Smooth muscle cell (in vitro differentiated cells): ENCODE data around the gene GFI1. TPM values are rescaled to one million over a fixed set of nuclear protein-coding genes. Genes with fewer than 3 reads are reported as not detected.

ENCODE experiments used
- DNase-seq: peaks from one replicate; lab custom pipeline; 2025; ENCODE audit not compliant: unreplicated experiment; lab: John Stamatoyannopoulos, UW
- H2AFZ ChIP-seq: fragments of 200-600 bp; sonication (generic); 2 replicates; pipeline ENCODE4 v1.6.0; 2016; ENCODE audit warnings: antibody characterized with exemption, low read depth, mild to moderate bottlenecking
- H3F3A ChIP-seq: fragments of 200-600 bp; sonication (generic); 2 replicates; pipeline ENCODE4 v1.6.0; 2017; ENCODE audit warnings: antibody characterized with exemption, low read depth
- H3K27ac ChIP-seq: fragments of 200-600 bp; sonication (generic); 2 replicates; pipeline ENCODE4 v1.5.1; 2016; ENCODE audit warnings: low read depth, mild to moderate bottlenecking
- H3K27me3 ChIP-seq: fragments of 200-600 bp; sonication (generic); 2 replicates; pipeline ENCODE4 v1.6.1; 2016; ENCODE audit warnings: low read depth, mild to moderate bottlenecking
- H3K36me3 ChIP-seq: fragments of 200-600 bp; sonication (generic); 2 replicates; pipeline ENCODE4 v1.5.1; 2016; ENCODE audit warnings: low read depth
- H3K4me1 ChIP-seq: fragments of 200-600 bp; sonication (generic); 2 replicates; pipeline ENCODE4 v1.5.1; 2016; ENCODE audit warnings: low read depth
- H3K4me2 ChIP-seq: fragments of 200-600 bp; sonication (generic); 2 replicates; pipeline ENCODE4 v1.6.0; 2016; ENCODE audit warnings: mild to moderate bottlenecking
- H3K4me3 ChIP-seq: fragments of 200-600 bp; sonication (generic); 2 replicates; pipeline ENCODE4 v1.5.1; 2016; ENCODE audit warnings: mild to moderate bottlenecking
- H3K79me2 ChIP-seq: fragments of 200-600 bp; sonication (generic); 2 replicates; pipeline ENCODE4 v1.6.0; 2016; ENCODE audit warnings: low read depth, mild to moderate bottlenecking
- H3K9ac ChIP-seq: fragments of 200-600 bp; sonication (generic); 2 replicates; pipeline ENCODE4 v1.6.0; 2016; ENCODE audit warnings: low read depth
- H3K9me3 ChIP-seq: fragments of 200-600 bp; sonication (generic); replicated peaks from 2 replicates; pipeline ENCODE4 v1.5.1; 2016; ENCODE audit warnings: low read depth
- H4K20me1 ChIP-seq: fragments of 200-600 bp; sonication (generic); 2 replicates; pipeline ENCODE4 v1.6.0; 2016; ENCODE audit warnings: low read depth
- WGBS: methylation state at CpG from one replicate; pipeline ENCODE4 v1.1.7; 2016; ENCODE audit warnings: low lambda C conversion rate; 5-methylcytosine and 5-hydroxymethylcytosine counted together
- polyA plus RNA-seq: library from polyadenylated mRNA; unstranded; fragments of >200 nt; fragmentation: Nextera tagmentation; extraction: Ambion mirVana; gene quantifications from 2 replicates; pipeline ENCODE4 v1.2.1, GENCODE V29; 2016
- total RNA-seq: library from RNA; depleted of rRNA; stranded (reverse); fragments of >200 nt; gene quantifications from 2 replicates; pipeline ENCODE4 v1.2.3, GENCODE V29; 2014
- TF ChIP-seq, protein P1 (sequence below): fragments of 200-600 bp; sonication (generic); IDR thresholded peaks from 2 replicates; pipeline ENCODE4 v1.5.1; 2017; ENCODE audit warnings: borderline replicate concordance, mild to moderate bottlenecking, antibody characterized with exemption; ENCODE audit not compliant: insufficient read depth, poor library complexity, severe bottlenecking

Gene GFI1
- total and polyA plus RNA-seq, 2 experiments from 2014 or later, result 0.40 TPM; not detected in 1

- Histone ChIP-seq H3K4me3 (no peak overlapping the region), H3K27ac (no peak overlapping the region), H3K4me1 (no peaks in the 10 kb centered on the region), H3K4me2 (no peak overlapping the region), H4K20me1 (no peaks in the 10 kb centered on the region), H3F3A (no peaks in the 10 kb centered on the region), H3K36me3 (no peaks in the 10 kb centered on the region), H3K79me2 (no peaks in the 10 kb centered on the region), H3K9me3 (no peaks in the 10 kb centered on the region), H3K9ac (no peak overlapping the region), H3K27me3 (no peaks in the 10 kb centered on the region), H2AFZ (no peak overlapping the region)
- DNase-seq, result no peak
- TF ChIP-seq, protein P1, sequence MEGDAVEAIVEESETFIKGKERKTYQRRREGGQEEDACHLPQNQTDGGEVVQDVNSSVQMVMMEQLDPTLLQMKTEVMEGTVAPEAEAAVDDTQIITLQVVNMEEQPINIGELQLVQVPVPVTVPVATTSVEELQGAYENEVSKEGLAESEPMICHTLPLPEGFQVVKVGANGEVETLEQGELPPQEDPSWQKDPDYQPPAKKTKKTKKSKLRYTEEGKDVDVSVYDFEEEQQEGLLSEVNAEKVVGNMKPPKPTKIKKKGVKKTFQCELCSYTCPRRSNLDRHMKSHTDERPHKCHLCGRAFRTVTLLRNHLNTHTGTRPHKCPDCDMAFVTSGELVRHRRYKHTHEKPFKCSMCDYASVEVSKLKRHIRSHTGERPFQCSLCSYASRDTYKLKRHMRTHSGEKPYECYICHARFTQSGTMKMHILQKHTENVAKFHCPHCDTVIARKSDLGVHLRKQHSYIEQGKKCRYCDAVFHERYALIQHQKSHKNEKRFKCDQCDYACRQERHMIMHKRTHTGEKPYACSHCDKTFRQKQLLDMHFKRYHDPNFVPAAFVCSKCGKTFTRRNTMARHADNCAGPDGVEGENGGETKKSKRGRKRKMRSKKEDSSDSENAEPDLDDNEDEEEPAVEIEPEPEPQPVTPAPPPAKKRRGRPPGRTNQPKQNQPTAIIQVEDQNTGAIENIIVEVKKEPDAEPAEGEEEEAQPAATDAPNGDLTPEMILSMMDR, result no peak
- 92% methylated on average over 2 of the region's 2 CpGs for WGBS
Observed at GRCh38 chr1:92519043-92519442, 32.3 kb upstream of the GFI1 start.

- H3K4me1 ChIP-seq, result no peaks in the 10 kb centered on the region
- WGBS, result 96% methylated on average over 1 of the region's 1 CpG
- no peak overlapping the region for H3K4me3 ChIP-seq
Observed at GRCh38 chr1:92516574-92516973, 29.8 kb upstream of the GFI1 start.

DNA sequence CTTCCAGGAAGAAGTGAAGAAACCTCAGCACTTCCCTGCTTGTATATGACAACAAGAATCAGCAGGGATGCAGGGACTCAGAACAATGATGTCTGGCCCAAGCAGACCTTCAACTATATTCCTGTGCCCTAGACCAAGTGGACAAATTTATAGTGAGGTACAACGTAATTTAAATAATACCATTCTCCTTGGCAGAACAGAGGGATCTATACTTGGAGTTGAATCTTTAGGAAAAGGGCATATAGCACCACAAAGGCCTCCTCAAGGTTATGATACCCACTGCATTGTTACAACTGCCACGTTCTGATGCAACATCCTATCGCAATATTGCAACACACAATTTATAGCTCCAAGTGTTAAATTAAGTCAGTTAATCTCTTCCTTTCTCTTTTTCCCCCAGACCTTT, 29.1 kb upstream of the GFI1 start:
- TF ChIP-seq, protein P1, result no peak
- no peaks in the 10 kb centered on the region for H3F3A ChIP-seq
- 95% methylated on average over 3 of the region's 3 CpGs for WGBS
- DNase-seq, result no peak
- no peak overlapping the region for H3K4me3 ChIP-seq
- H3K27me3 ChIP-seq, result no peaks in the 10 kb centered on the region
- no peak overlapping the region for H3K4me2 ChIP-seq
- H3K9ac ChIP-seq, result no peak overlapping the region
- no peaks in the 10 kb centered on the region for H3K79me2 ChIP-seq
- H2AFZ ChIP-seq, result no peak overlapping the region
- H3K9me3 ChIP-seq, result no peaks in the 10 kb centered on the region
- H4K20me1 ChIP-seq, result no peaks in the 10 kb centered on the region
- no peaks in the 10 kb centered on the region for H3K4me1 ChIP-seq
- no peaks in the 10 kb centered on the region for H3K36me3 ChIP-seq
- H3K27ac ChIP-seq, result no peak overlapping the region

More at GRCh38 chr1:92516574-92516973, 29.8 kb upstream of the GFI1 start:
- Histone ChIP-seq H3K9ac (no peak overlapping the region), H4K20me1 (no peaks in the 10 kb centered on the region), H3K79me2 (no peaks in the 10 kb centered on the region), H2AFZ (no peak overlapping the region), H3K9me3 (no peaks in the 10 kb centered on the region), H3K27ac (no peak overlapping the region), H3K4me2 (no peak overlapping the region), H3K36me3 (no peaks in the 10 kb centered on the region), H3K27me3 (no peaks in the 10 kb centered on the region), H3F3A (no peaks in the 10 kb centered on the region)
- TF ChIP-seq, protein P1, result no peak
- no peak for DNase-seq

DNA sequence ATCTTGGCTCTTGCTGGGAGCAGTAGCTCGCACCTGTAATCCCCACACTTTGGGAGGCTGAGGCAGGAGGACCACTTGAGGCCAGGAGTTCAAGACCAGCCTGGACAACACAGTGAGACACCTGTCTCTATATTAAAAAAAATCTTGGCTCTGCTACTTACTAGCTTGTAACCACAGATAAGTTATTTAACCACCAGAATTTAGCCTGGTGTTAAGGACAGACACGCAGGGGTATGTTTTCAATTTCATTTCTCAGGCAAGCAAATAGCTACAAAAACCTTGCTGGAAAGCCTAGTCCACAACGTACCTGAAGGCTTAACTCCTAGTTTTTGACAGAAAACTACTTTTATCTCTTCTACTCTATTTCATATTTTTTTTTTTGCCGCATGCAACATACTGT, 24.8 kb upstream of the GFI1 start:
- TF ChIP-seq, protein P1, result no peak
- no peak overlapping the region for H3K4me2 ChIP-seq
- H3K27ac ChIP-seq, result no peak overlapping the region
- 96% methylated on average over 4 of the region's 4 CpGs for WGBS
- no peaks in the 10 kb centered on the region for H3K36me3 ChIP-seq
- H3K9me3 ChIP-seq, result no peaks in the 10 kb centered on the region
- no peaks in the 10 kb centered on the region for H3K79me2 ChIP-seq
- no peaks in the 10 kb centered on the region for H3K27me3 ChIP-seq
- H2AFZ ChIP-seq, result no peak overlapping the region
- H3F3A ChIP-seq, result no peaks in the 10 kb centered on the region
- no peaks in the 10 kb centered on the region for H4K20me1 ChIP-seq
- no peak for DNase-seq
- H3K9ac ChIP-seq, result no peak overlapping the region
- H3K4me3 ChIP-seq, result no peak overlapping the region
- no peaks in the 10 kb centered on the region for H3K4me1 ChIP-seq
